Prostate gland (tissue), 2 donors: Measurements from ENCODE around the gene CLASP2. TPM values are rescaled to one million over a fixed set of nuclear protein-coding genes. Genes with fewer than 3 reads are reported as not detected.

Experiments
- DNase-seq: peaks from one replicate; pipeline ENCODE4 v3.0.0-alpha.2; 2019; ENCODE audit warnings: low spot score
- H3K27ac ChIP-seq, 2 donors: fragments of 200-600 bp; sonication (generic); 2 replicates each; pipeline ENCODE4 v1.5.1; 2017 to 2019
- H3K27me3 ChIP-seq: fragments of 200-600 bp; sonication (generic); replicated peaks from 2 replicates; pipeline ENCODE4 v1.5.1; 2019; ENCODE audit not compliant: insufficient read depth
- H3K36me3 ChIP-seq, 2 donors: fragments of 200-600 bp; sonication (generic); 1 replicate in 1 of 2; 2 replicates in 1 of 2; pipeline versions ENCODE4 v1.5.1 to v1.8.1; 2017 to 2019
- H3K4me1 ChIP-seq: fragments of 200-600 bp; sonication (generic); replicated peaks from 2 replicates; pipeline ENCODE4 v1.5.1; 2019
- H3K4me3 ChIP-seq, 2 donors: fragments of 200-600 bp; sonication (generic); 2 replicates each; pipeline ENCODE4 v1.5.1; 2017 to 2019
- H3K9me3 ChIP-seq: fragments of 200-600 bp; sonication (generic); 2 replicates; pipeline ENCODE4 v1.5.1; 2017
- POLR2A ChIP-seq: fragments of 450-650 bp; IDR thresholded peaks from one replicate; pipeline ENCODE4 v1.6.1; 2016; ENCODE audit warnings: antibody characterized with exemption, mild to moderate bottlenecking
- POLR2AphosphoS5 ChIP-seq: sonication (generic); formaldehyde crosslinking; IDR thresholded peaks from one replicate; pipeline ENCODE4 v1.6.1; 2017; ENCODE audit warnings: antibody characterized with exemption
- WGBS: methylation state at CpG from one replicate; pipeline ENCODE4 v1.1.5; 2018; 5-methylcytosine and 5-hydroxymethylcytosine counted together
- intact Hi-C: fragments of 100-400 bp; cut with DNase I; formaldehyde crosslinking; loops from one replicate; pipeline ENCODE4 v1.14.2; 2022
- total RNA-seq, 2 donors: library from RNA; depleted of rRNA; stranded (reverse); fragments of >200 nt; gene quantifications; one replicate each; pipeline ENCODE4 v1.1.0, GENCODE V29; 2016
- TF ChIP-seq, protein P1 (sequence below), 4 experiments: fragments of 200-600 bp in 2 of 4; fragments of 450-650 bp in 2 of 4; sonication (generic) in 2 of 4; IDR thresholded peaks; 1 replicate in 3 of 4; 2 replicates in 1 of 4; pipeline ENCODE4 v1.5.1; 2016 to 2019; ENCODE audit warnings: antibody characterized with exemption in 4 of 4, mild to moderate bottlenecking in 2 of 4, moderate library complexity in 2 of 4

CLASP2 gene
- total RNA-seq, 2 donors from 2014 or later = 34.5 to 73.2 TPM

DNA sequence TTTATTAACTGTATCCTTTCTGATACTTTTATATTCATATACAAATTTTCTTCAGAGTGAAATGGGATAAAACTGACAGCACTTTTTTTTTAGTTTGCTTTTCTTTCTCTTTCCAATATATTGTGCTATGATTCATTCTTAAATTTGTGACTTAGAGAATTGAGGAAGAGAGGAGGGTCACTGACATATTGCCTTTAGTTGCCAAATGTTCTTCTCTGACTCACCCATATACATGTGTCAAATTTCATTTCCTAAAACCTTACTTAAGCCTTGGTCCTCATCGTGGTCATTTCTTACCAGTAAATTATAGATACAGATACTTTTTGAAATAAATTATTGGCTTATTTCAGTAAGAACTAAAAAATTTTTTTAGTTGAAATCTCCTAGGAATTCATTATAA lies 53.9 kb downstream of the CLASP2 start:
- 51% methylated on average over 1 of the region's 1 CpG for WGBS
- no peaks in the 10 kb centered on the region for H3K4me1 ChIP-seq
- no peak overlapping the region for H3K4me3 ChIP-seq
- H3K36me3 ChIP-seq = no peaks in the 10 kb centered on the region
- intact Hi-C loops = no loop called here
- TF ChIP-seq, protein P1, sequence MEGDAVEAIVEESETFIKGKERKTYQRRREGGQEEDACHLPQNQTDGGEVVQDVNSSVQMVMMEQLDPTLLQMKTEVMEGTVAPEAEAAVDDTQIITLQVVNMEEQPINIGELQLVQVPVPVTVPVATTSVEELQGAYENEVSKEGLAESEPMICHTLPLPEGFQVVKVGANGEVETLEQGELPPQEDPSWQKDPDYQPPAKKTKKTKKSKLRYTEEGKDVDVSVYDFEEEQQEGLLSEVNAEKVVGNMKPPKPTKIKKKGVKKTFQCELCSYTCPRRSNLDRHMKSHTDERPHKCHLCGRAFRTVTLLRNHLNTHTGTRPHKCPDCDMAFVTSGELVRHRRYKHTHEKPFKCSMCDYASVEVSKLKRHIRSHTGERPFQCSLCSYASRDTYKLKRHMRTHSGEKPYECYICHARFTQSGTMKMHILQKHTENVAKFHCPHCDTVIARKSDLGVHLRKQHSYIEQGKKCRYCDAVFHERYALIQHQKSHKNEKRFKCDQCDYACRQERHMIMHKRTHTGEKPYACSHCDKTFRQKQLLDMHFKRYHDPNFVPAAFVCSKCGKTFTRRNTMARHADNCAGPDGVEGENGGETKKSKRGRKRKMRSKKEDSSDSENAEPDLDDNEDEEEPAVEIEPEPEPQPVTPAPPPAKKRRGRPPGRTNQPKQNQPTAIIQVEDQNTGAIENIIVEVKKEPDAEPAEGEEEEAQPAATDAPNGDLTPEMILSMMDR (IDR thresholded peaks at IDR 0.05) = no peak
- TF ChIP-seq POLR2A (no peak), POLR2AphosphoS5 (no peak)
- H3K27me3 ChIP-seq = no peaks in the 10 kb centered on the region
- no peak for DNase-seq
- H3K27ac ChIP-seq = no peak overlapping the region
- H3K9me3 ChIP-seq = no peaks in the 10 kb centered on the region

DNA sequence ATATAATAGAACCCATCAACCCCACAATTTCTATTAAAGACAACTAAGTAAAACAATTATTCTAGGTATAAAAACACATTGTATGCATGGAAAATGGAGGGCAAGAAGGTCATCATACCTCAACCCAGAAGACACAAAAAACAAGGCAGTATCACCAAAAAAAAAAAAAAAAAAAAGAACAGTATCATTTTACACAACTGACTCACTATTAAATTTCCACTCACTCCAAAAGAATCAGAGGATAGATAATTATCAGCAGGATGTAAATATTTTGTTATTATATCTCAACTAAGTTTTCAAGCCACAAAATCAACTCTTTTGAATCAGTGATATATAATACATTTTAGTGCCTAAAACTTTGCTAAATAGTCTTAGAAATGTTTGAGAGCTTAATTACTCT lies 55.0 kb downstream of the CLASP2 start:
- no peak for DNase-seq
- H3K4me1 ChIP-seq = no peaks in the 10 kb centered on the region
- no peak overlapping the region for H3K27ac ChIP-seq
- TF ChIP-seq, protein P1 (IDR thresholded peaks at IDR 0.05) = no peak
- no peak for TF ChIP-seq POLR2AphosphoS5
- TF ChIP-seq POLR2A = no peak
- intact Hi-C loops = no loop called here
- H3K27me3 ChIP-seq = no peaks in the 10 kb centered on the region
- H3K4me3 ChIP-seq = no peak overlapping the region
- H3K9me3 ChIP-seq = no peaks in the 10 kb centered on the region
- no peaks in the 10 kb centered on the region for H3K36me3 ChIP-seq

DNA sequence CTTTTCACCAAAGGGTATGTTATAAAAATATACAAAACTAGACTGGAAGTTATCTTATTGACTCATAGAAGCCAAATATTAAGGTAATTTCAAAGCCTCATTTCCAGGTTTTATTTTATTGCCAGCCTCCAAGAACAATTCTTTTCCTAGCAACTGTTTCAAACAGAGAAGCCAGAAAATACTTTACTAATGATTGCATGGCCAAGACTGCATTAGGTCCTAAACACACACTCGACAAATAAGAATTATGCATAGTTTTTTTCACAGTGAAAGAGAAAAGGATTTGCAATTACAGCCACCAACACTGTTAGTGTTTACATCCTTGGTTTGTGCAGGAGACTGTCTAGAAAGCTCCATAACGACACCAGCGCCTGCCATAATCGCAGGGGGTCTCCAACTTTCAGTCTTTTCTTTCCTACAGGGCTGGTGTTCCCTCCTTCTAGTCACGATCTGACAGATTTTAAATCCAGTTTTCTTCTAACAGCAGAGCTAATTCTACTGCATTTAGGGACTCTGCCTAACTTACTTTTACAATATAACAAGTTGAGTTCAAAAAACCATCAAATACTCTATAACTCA lies 58.1 kb downstream of the CLASP2 start:
- Histone ChIP-seq H3K9me3 (no peaks in the 10 kb centered on the region), H3K36me3 (no peaks in the 10 kb centered on the region), H3K4me1 (no peaks in the 10 kb centered on the region), H3K27me3 (no peaks in the 10 kb centered on the region), H3K4me3 (peak overlapping the region in 1 of 2 donors; percentile 25), H3K27ac (peak overlapping the region; percentile 58 to 63)
- DNase-seq = no peak
- 54% methylated on average over 5 of the region's 5 CpGs for WGBS
- intact Hi-C loops = loop anchor here (2.0 to 10.0 kb wide), 2 partner anchors 57 to 215 kb away; partner anchors contain the start of gene UBP1
- TF ChIP-seq POLR2A (no peak), POLR2AphosphoS5 (no peak)
- TF ChIP-seq, protein P1 (IDR thresholded peaks at IDR 0.05) = no peak

DNA sequence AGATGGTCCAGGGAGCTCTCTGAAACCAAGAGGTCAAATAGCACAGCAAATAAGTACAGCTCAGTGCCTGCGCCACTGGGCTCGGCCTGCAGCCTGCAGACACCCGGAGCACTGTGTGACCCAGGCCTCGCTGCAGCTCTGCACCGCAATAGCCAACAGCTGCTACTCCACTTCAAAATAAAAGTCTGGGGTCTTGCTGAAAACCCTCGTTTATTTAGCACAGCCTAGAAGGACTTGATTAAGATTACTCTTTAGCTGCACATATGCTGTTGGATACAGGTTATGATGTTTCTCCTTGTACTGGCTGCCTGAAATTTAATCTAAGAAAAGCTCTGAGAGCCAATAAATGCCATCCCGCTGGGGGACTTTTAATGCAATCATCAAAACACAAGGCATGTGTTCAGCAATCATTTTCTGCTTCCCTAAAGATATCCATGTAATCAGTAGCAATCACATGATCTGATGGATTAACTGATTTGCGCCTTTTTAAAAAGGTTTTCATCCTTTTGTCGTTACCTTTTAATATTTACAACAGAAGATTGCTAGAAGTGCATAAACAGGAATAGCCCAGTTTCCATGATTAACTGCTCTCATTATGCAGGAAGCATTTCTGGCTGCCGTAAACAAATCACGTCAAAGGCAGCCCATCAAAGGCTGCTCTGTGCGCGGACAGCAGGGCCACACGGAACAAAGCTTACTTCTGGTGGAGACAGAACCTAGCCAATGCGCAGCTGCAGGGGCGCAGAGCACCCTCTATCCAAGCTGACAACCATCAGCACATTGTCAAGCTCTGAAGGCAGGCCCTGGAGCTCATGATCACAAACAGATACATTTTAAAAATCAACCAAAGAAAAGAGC lies 58.8 kb downstream of the CLASP2 start:
- DNase-seq = peak; percentile 35
- intact Hi-C loops = loop anchor here (2.0 to 10.0 kb wide), 2 partner anchors 58 to 214 kb away; partner anchors contain the start of gene UBP1
- Histone ChIP-seq H3K27me3 (no peaks in the 10 kb centered on the region), H3K9me3 (no peaks in the 10 kb centered on the region), H3K27ac (peak overlapping the region; percentile 58 to 63), H3K4me3 (peak overlapping the region; percentile 15 to 25), H3K36me3 (no peaks in the 10 kb centered on the region), H3K4me1 (no peaks in the 10 kb centered on the region)
- 1% methylated on average over 16 of the region's 16 CpGs for WGBS
- TF ChIP-seq POLR2A (no peak), POLR2AphosphoS5 (peak; percentile 38)

DNA sequence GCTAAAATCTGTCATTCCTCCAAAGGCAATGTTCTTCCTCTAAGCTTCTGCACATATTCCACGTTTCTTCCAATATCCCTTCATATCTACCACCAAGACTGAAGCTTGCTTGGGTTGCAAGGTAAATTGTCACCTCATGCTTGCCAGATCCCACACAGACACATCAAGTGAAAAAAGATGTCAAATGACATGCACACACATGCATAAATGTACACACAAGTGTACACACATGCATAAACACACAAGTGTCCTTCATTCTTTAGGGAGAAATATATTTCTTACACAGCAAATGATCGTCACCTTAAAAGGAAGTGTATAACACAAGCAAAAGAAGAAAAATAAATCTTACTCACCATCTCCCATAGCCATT lies 59.4 kb downstream of the CLASP2 start:
- Histone ChIP-seq H3K36me3 (no peaks in the 10 kb centered on the region), H3K9me3 (no peaks in the 10 kb centered on the region), H3K4me1 (no peaks in the 10 kb centered on the region), H3K27me3 (no peaks in the 10 kb centered on the region), H3K4me3 (peak overlapping the region; percentile 15 to 25), H3K27ac (peak overlapping the region; percentile 58 to 63)
- DNase-seq = no peak
- TF ChIP-seq POLR2A (no peak), POLR2AphosphoS5 (no peak)
- TF ChIP-seq, protein P1 (IDR thresholded peaks at IDR 0.05) = no peak
- intact Hi-C loops = loop anchor here (2.0 to 10.0 kb wide), 2 partner anchors 58 to 214 kb away; partner anchors contain the start of gene UBP1
- WGBS = 5% methylated on average over 2 of the region's 2 CpGs
